Measurements from ENCODE around the gene TRIP13. TPM values are rescaled to one million over a fixed set of nuclear protein-coding genes. Genes with fewer than 3 reads are reported as not detected.
A peak's percentile ranks its signal among the peaks of the same experiment; 100 is the strongest.

Gene TRIP13
- polyA plus RNA-seq, 4 donors = 1.6 to 12.1 (median 7.1) TPM

DNA sequence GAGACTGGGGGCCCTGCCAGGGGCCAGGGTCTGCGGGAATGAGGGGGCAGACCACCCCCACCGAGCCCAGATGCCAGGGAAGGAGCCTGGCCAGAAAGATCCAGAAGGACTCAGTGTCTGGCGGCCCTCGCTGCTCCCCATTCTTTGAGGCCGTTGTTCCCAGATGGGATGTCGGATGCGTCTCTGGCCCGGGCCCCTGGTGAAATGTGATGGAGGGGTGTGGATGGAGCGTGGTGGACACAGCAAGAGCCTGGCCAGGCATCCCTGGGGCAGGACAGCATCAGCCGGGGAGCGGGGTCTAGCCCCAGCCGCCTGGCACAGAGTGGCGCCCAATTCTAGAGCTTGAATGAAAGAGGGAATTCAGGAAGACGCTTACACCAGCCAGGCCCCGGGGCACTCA lies 69.7 kb downstream of the TRIP13 start:
- Histone ChIP-seq H3K27ac (ENCODE audit: low read depth in 1 of 3, low read length in 2 of 3) (no peak overlapping the region), H3K4me1 (ENCODE audit: control insufficient read depth in 3 of 3, insufficient read depth in 2 of 3, low read depth in 1 of 3, low read length in 2 of 3) (peaks cover 0 to 20% (median 0%) of the 10 kb centered on the region in 3 donors), H3K4me3 (ENCODE audit: low read depth in 1 of 3, low read length in 3 of 3) (no peak overlapping the region), H3K27me3 (ENCODE audit: control insufficient read depth in 3 of 3, insufficient read depth in 3 of 3, low read length in 3 of 3) (peaks cover 0 to 3% (median 3%) of the 10 kb centered on the region in 3 donors), H3K36me3 (ENCODE audit: control insufficient read depth in 3 of 3, insufficient read depth in 2 of 3, low read depth in 1 of 3, low read length in 3 of 3) (no peaks in the 10 kb centered on the region), H3K9me3 (ENCODE audit: control insufficient read depth in 2 of 2, insufficient read depth in 1 of 2, low read depth in 1 of 2, low read length in 1 of 2) (peaks cover 0 to 5% of the 10 kb centered on the region in 2 donors)
- WGBS, 3 donors = 76 to 90% (median 82%) methylated on average over 15 of the region's 15 CpGs
- FAIRE-seq = no peak
- no peak for DNase-seq

DNA sequence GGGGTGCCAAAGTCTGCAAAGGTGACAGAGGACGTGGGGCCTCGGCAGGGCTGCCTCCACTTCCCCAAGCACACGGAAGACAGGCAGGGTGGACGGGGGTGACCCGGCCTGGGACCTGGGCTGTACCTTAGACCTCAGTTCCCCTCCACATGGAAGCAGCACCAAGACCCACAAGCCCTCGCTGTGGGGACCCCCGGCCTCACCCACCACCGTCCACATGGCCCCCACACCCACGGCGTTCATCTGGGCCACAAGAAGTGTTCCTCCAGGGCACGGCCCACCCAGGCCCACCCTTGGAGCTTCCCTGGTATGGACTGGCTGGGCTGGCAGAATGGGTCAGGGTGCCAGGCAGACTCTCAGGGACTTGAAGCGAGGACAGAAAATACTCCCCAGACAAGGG lies 70.1 kb downstream of the TRIP13 start:
- no peak overlapping the region for H3K4me3 ChIP-seq (ENCODE audit: low read depth in 1 of 3, low read length in 3 of 3)
- peaks cover 0 to 16% (median 0%) of the 10 kb centered on the region in 3 donors for H3K4me1 ChIP-seq (ENCODE audit: control insufficient read depth in 3 of 3, insufficient read depth in 2 of 3, low read depth in 1 of 3, low read length in 2 of 3)
- DNase-seq (no peak), FAIRE-seq (no peak)
- peaks cover 0 to 5% of the 10 kb centered on the region in 2 donors for H3K9me3 ChIP-seq (ENCODE audit: control insufficient read depth in 2 of 2, insufficient read depth in 1 of 2, low read depth in 1 of 2, low read length in 1 of 2)
- WGBS, 3 donors = 84 to 92% (median 86%) methylated on average over 11 to 12 of the region's 12 CpGs
- H3K27ac ChIP-seq (ENCODE audit: low read depth in 1 of 3, low read length in 2 of 3) = peak overlapping the region in 1 of 3 donors; percentile 41
- peaks cover 0 to 5% (median 3%) of the 10 kb centered on the region in 3 donors for H3K27me3 ChIP-seq (ENCODE audit: control insufficient read depth in 3 of 3, insufficient read depth in 3 of 3, low read length in 3 of 3)
- no peaks in the 10 kb centered on the region for H3K36me3 ChIP-seq (ENCODE audit: control insufficient read depth in 3 of 3, insufficient read depth in 2 of 3, low read depth in 1 of 3, low read length in 3 of 3)

DNA sequence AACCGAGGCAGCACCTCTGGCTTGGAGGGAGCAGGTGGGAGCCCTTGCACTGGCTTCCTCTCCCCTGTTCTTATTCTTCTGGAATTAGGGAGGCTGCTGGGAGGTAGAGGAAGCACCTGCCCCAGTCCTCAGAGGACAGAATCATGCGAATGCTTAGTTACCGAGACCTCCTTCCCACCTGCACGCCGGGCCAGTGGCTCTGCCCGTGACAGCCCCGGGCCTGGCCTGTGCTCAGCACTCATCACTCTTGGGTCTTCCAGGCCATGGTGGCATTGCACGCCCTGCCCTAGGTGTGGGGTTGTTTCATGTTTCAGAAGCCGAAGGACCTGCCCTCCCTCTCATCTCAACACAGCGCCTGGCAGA lies 70.6 kb downstream of the TRIP13 start:
- WGBS, 3 donors = 77 to 85% (median 78%) methylated on average over 9 to 10 of the region's 10 CpGs
- peaks cover 0 to 8% (median 3%) of the 10 kb centered on the region in 3 donors for H3K27me3 ChIP-seq (ENCODE audit: control insufficient read depth in 3 of 3, insufficient read depth in 3 of 3, low read length in 3 of 3)
- H3K4me3 ChIP-seq (ENCODE audit: low read depth in 1 of 3, low read length in 3 of 3) = no peak overlapping the region
- H3K27ac ChIP-seq (ENCODE audit: low read depth in 1 of 3, low read length in 2 of 3) = peak overlapping the region in 2 of 3 donors; percentile 41 to 61
- H3K36me3 ChIP-seq (ENCODE audit: control insufficient read depth in 3 of 3, insufficient read depth in 2 of 3, low read depth in 1 of 3, low read length in 3 of 3) = no peaks in the 10 kb centered on the region
- H3K9me3 ChIP-seq (ENCODE audit: control insufficient read depth in 2 of 2, insufficient read depth in 1 of 2, low read depth in 1 of 2, low read length in 1 of 2) = peaks cover 0 to 5% of the 10 kb centered on the region in 2 donors
- FAIRE-seq (no peak), DNase-seq (no peak)
- H3K4me1 ChIP-seq (ENCODE audit: control insufficient read depth in 3 of 3, insufficient read depth in 2 of 3, low read depth in 1 of 3, low read length in 2 of 3) = peaks cover 0 to 13% (median 0%) of the 10 kb centered on the region in 3 donors

DNA sequence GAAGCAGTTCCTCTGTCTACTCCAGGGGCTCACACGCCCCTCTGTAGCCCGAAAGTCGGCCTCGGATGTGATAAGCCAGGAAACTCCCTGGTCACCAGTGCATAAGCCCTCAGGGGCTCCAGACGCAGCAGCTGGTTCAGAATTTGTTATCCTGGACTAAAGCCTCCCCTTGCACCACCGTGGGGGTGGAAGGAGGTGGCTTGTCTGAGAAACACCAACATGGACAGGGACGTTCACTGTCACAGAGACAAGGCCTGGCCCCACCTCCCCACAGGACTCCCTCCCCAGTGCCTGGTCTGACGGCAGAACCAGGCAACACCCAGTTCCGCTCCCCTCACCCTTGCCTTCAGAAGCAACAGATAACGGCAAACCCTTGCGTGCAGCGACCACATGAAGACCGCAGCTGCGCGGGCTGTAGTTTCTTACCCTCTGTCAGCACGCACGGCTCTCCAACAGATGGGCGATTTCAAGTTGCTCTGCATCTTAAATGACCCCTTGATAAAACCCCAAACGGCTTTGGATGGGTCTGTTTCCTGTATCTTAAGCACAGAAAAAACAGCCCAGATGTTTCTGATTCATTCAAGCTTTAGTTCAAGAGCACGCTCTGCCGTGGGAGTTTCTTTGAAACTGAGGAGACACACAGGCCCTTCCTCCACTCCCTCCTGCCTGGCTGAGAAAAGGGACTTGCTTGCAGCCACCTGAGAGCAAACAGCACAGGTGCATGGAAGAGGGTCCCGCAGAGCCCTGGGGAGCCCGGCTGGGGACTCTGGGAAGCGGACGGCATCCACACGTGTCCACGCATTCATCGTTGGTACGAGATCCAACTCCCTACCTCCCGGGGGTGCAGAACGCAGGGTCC lies 71.2 kb downstream of the TRIP13 start:
- H3K4me3 ChIP-seq (ENCODE audit: low read depth in 1 of 3, low read length in 3 of 3) = no peak overlapping the region
- no peak for DNase-seq
- peaks cover 0 to 5% of the 10 kb centered on the region in 2 donors for H3K9me3 ChIP-seq (ENCODE audit: control insufficient read depth in 2 of 2, insufficient read depth in 1 of 2, low read depth in 1 of 2, low read length in 1 of 2)
- peaks cover 0 to 13% (median 0%) of the 10 kb centered on the region in 3 donors for H3K4me1 ChIP-seq (ENCODE audit: control insufficient read depth in 3 of 3, insufficient read depth in 2 of 3, low read depth in 1 of 3, low read length in 2 of 3)
- 55 to 72% (median 71%) methylated on average over 31 of the region's 31 CpGs for WGBS, 3 donors
- no peaks in the 10 kb centered on the region for H3K36me3 ChIP-seq (ENCODE audit: control insufficient read depth in 3 of 3, insufficient read depth in 2 of 3, low read depth in 1 of 3, low read length in 3 of 3)
- peak overlapping the region in 2 of 3 donors; percentile 41 to 61 for H3K27ac ChIP-seq (ENCODE audit: low read depth in 1 of 3, low read length in 2 of 3)
- FAIRE-seq = no peak
- H3K27me3 ChIP-seq (ENCODE audit: control insufficient read depth in 3 of 3, insufficient read depth in 3 of 3, low read length in 3 of 3) = peaks cover 0 to 9% (median 0%) of the 10 kb centered on the region in 3 donors

DNA sequence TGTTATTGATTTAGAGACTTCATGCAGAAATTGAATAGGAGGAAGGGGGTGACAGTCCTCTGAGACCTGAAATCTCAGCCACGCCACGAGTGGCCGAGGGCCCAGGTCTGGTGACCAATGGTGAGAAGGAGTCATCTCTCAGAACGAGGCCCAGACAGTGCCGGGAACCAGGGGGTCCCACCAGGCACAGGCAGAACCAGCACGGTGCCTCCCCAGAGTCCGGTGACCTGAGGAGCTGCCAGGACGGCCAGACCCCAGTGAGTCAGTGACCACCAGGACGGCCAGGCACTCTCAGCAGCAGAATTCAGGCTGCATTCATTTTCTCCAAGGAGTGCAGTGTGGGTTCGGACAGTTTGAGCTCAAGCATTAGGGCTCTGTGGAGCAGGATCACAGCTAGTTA lies 72.1 kb downstream of the TRIP13 start:
- Histone ChIP-seq H3K9me3 (ENCODE audit: control insufficient read depth in 2 of 2, insufficient read depth in 1 of 2, low read depth in 1 of 2, low read length in 1 of 2) (peaks cover 0 to 5% of the 10 kb centered on the region in 2 donors), H3K27ac (ENCODE audit: low read depth in 1 of 3, low read length in 2 of 3) (no peak overlapping the region), H3K4me3 (ENCODE audit: low read depth in 1 of 3, low read length in 3 of 3) (no peak overlapping the region), H3K36me3 (ENCODE audit: control insufficient read depth in 3 of 3, insufficient read depth in 2 of 3, low read depth in 1 of 3, low read length in 3 of 3) (no peaks in the 10 kb centered on the region), H3K27me3 (ENCODE audit: control insufficient read depth in 3 of 3, insufficient read depth in 3 of 3, low read length in 3 of 3) (peaks cover 0 to 14% (median 0%) of the 10 kb centered on the region in 3 donors), H3K4me1 (ENCODE audit: control insufficient read depth in 3 of 3, insufficient read depth in 2 of 3, low read depth in 1 of 3, low read length in 2 of 3) (peaks cover 0 to 13% (median 0%) of the 10 kb centered on the region in 3 donors)
- 80 to 85% (median 80%) methylated on average over 10 of the region's 10 CpGs for WGBS, 3 donors
- FAIRE-seq (no peak), DNase-seq (no peak)

DNA sequence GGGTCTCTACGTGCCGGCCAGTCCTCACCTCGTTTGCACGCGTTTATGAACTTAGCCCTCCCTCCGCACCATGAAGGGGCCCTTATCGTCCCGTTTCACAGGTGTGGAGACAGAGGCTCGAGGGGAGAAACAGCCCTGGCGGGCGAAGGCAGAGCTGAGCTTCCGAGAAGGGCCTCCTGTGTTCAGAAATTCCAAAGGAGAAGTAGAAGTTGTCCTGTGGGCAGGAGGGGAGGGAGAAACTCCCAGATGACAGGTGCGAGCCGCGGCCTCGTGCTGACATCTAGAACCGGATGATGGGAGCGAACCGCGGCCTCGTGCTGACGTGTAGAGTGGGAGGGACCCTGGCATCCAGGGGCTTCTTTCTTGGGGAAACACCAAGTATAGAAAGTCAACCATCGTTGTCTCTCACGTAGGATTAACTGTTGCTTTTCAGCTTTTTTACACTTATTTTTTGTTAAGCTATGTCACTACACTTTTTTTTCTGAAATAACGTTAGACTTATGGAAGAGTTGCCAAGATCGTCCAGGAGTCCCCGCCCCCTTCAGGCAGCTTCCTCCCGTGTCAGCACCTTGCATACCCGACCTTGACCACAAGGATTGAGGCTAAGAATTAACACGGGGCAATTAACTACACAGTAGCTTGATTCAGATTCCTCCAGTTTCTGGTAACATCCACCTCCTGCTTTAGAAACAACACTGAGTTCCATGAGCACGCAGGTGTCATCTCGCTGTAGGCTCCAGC lies 73.1 kb downstream of the TRIP13 start:
- Histone ChIP-seq H3K36me3 (ENCODE audit: control insufficient read depth in 3 of 3, insufficient read depth in 2 of 3, low read depth in 1 of 3, low read length in 3 of 3) (no peaks in the 10 kb centered on the region), H3K9me3 (ENCODE audit: control insufficient read depth in 2 of 2, insufficient read depth in 1 of 2, low read depth in 1 of 2, low read length in 1 of 2) (peaks cover 0 to 5% of the 10 kb centered on the region in 2 donors), H3K4me3 (ENCODE audit: low read depth in 1 of 3, low read length in 3 of 3) (no peak overlapping the region), H3K27me3 (ENCODE audit: control insufficient read depth in 3 of 3, insufficient read depth in 3 of 3, low read length in 3 of 3) (peaks cover 0 to 16% (median 0%) of the 10 kb centered on the region in 3 donors), H3K4me1 (ENCODE audit: control insufficient read depth in 3 of 3, insufficient read depth in 2 of 3, low read depth in 1 of 3, low read length in 2 of 3) (peaks cover 0 to 11% (median 0%) of the 10 kb centered on the region in 3 donors), H3K27ac (ENCODE audit: low read depth in 1 of 3, low read length in 2 of 3) (no peak overlapping the region)
- no peak for FAIRE-seq
- WGBS, 3 donors = 71 to 80% (median 72%) methylated on average over 32 of the region's 32 CpGs
- DNase-seq = no peak

DNA sequence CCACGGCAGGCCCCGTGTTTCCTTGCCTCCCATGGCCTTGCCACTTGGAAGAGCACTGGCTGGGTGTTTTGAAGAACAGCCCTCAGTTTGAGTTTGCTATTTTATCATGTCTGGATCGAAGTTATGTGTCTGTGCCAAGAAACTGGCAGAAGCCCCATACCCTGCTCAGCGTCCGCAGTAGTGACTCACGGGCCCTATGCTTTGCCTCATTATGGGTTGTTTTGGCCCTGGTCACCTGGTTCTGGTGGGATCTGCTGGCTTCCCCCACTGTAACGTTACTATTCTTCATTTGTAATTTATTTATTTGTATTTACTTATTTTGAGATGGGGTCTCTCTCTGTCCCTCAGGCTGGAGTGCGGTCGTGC lies 73.6 kb downstream of the TRIP13 start:
- 63 to 86% (median 72%) methylated on average over 9 of the region's 9 CpGs for WGBS, 3 donors
- no peak overlapping the region for H3K27ac ChIP-seq (ENCODE audit: low read depth in 1 of 3, low read length in 2 of 3)
- FAIRE-seq (no peak), DNase-seq (no peak)
- H3K36me3 ChIP-seq (ENCODE audit: control insufficient read depth in 3 of 3, insufficient read depth in 2 of 3, low read depth in 1 of 3, low read length in 3 of 3) = no peaks in the 10 kb centered on the region
- H3K27me3 ChIP-seq (ENCODE audit: control insufficient read depth in 3 of 3, insufficient read depth in 3 of 3, low read length in 3 of 3) = peaks cover 0 to 16% (median 0%) of the 10 kb centered on the region in 3 donors
- peaks cover 0 to 5% (median 0%) of the 10 kb centered on the region in 3 donors for H3K4me1 ChIP-seq (ENCODE audit: control insufficient read depth in 3 of 3, insufficient read depth in 2 of 3, low read depth in 1 of 3, low read length in 2 of 3)
- peaks cover 0 to 5% of the 10 kb centered on the region in 2 donors for H3K9me3 ChIP-seq (ENCODE audit: control insufficient read depth in 2 of 2, insufficient read depth in 1 of 2, low read depth in 1 of 2, low read length in 1 of 2)
- H3K4me3 ChIP-seq (ENCODE audit: low read depth in 1 of 3, low read length in 3 of 3) = no peak overlapping the region

DNA sequence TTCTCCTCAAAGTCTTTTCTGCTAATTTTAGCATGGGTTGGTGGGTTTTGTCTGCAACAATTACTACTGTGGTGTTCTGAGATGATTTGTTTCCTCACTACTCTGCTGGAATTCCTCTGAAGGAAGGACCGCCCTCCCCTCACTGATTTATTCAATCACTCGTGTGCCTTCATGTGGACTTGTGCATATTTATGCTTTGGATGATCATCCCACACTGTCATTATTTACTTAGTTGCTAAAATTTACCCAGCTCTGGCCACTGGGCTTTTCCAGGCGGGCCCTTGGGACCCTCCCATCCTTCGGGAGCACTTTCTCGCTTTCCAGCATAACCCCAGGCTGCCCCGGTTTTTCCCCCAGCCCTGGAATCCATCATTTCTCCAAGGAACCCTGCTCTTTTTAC lies 74.3 kb downstream of the TRIP13 start:
- Histone ChIP-seq H3K27me3 (ENCODE audit: control insufficient read depth in 3 of 3, insufficient read depth in 3 of 3, low read length in 3 of 3) (peaks cover 0 to 16% (median 0%) of the 10 kb centered on the region in 3 donors), H3K4me3 (ENCODE audit: low read depth in 1 of 3, low read length in 3 of 3) (no peak overlapping the region), H3K4me1 (ENCODE audit: control insufficient read depth in 3 of 3, insufficient read depth in 2 of 3, low read depth in 1 of 3, low read length in 2 of 3) (peaks cover 0 to 5% (median 0%) of the 10 kb centered on the region in 3 donors), H3K36me3 (ENCODE audit: control insufficient read depth in 3 of 3, insufficient read depth in 2 of 3, low read depth in 1 of 3, low read length in 3 of 3) (no peaks in the 10 kb centered on the region), H3K27ac (ENCODE audit: low read depth in 1 of 3, low read length in 2 of 3) (no peak overlapping the region), H3K9me3 (ENCODE audit: control insufficient read depth in 2 of 2, insufficient read depth in 1 of 2, low read depth in 1 of 2, low read length in 1 of 2) (peaks cover 0 to 5% of the 10 kb centered on the region in 2 donors)
- DNase-seq (no peak), FAIRE-seq (no peak)
- 73 to 86% (median 85%) methylated on average over 6 of the region's 6 CpGs for WGBS, 3 donors

Data from small intestine (tissue), 7 donors.